Esophagus muscularis mucosa (tissue), 4 donors: ENCODE results near the gene BRPF1.

Source experiments
- EP300 ChIP-seq: sonication (generic); formaldehyde crosslinking; IDR thresholded peaks from one replicate; pipeline ENCODE4 v1.6.1; 2017; ENCODE audit warnings: antibody characterized with exemption
- POLR2A ChIP-seq: fragments of 450-650 bp; IDR thresholded peaks from one replicate; pipeline ENCODE4 v1.6.1; 2017; ENCODE audit warnings: antibody characterized with exemption, moderate library complexity, mild to moderate bottlenecking, low read depth
- POLR2AphosphoS5 ChIP-seq, 2 donors: sonication (generic); formaldehyde crosslinking; IDR thresholded peaks; one replicate each; pipeline ENCODE4 v1.6.1; 2017; ENCODE audit warnings: antibody characterized with exemption in 2 of 2
- TF ChIP-seq, protein P1 (sequence below), 3 experiments: fragments of 200-600 bp in 2 of 3; fragments of 450-650 bp in 1 of 3; sonication (generic) in 2 of 3; IDR thresholded peaks; one replicate each; pipeline ENCODE4 v1.5.1; 2017 to 2019; ENCODE audit warnings: antibody characterized with exemption in 3 of 3, mild to moderate bottlenecking in 2 of 3, moderate library complexity in 1 of 3

DNA sequence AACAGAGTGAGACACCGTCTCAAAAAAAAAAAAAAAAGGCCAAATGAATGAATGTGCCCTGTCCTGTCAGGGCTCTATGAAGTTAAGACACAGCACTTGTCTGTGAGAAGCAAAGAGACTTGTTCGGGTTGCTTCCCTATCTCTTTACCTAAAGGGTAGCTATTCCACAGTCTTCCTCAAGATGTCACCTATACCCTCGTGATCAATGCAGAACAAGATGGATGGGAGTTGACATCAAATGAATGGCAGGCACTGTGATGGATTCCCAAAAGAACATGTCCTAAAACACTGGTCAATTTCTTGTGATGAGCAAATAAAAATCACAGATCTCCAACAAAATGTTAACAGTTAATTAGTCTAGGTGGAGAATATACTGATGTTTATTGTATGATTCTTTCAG is 51.2 kb downstream of the BRPF1 start:
- TF ChIP-seq, protein P1, sequence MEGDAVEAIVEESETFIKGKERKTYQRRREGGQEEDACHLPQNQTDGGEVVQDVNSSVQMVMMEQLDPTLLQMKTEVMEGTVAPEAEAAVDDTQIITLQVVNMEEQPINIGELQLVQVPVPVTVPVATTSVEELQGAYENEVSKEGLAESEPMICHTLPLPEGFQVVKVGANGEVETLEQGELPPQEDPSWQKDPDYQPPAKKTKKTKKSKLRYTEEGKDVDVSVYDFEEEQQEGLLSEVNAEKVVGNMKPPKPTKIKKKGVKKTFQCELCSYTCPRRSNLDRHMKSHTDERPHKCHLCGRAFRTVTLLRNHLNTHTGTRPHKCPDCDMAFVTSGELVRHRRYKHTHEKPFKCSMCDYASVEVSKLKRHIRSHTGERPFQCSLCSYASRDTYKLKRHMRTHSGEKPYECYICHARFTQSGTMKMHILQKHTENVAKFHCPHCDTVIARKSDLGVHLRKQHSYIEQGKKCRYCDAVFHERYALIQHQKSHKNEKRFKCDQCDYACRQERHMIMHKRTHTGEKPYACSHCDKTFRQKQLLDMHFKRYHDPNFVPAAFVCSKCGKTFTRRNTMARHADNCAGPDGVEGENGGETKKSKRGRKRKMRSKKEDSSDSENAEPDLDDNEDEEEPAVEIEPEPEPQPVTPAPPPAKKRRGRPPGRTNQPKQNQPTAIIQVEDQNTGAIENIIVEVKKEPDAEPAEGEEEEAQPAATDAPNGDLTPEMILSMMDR (IDR thresholded peaks at IDR 0.05), result no peak
- TF ChIP-seq EP300, result no peak
- no peak for TF ChIP-seq POLR2AphosphoS5 (IDR thresholded peaks at IDR 0.05)
- no peak for TF ChIP-seq POLR2A
